ENCODE measurements around the gene MCM5. TPM values are rescaled to one million over a fixed set of nuclear protein-coding genes. Genes with fewer than 3 reads are reported as not detected.

MCM5 gene
- total and polyA plus RNA-seq, 2 experiments from 2014 or later, result 288 to 325 TPM

DNA sequence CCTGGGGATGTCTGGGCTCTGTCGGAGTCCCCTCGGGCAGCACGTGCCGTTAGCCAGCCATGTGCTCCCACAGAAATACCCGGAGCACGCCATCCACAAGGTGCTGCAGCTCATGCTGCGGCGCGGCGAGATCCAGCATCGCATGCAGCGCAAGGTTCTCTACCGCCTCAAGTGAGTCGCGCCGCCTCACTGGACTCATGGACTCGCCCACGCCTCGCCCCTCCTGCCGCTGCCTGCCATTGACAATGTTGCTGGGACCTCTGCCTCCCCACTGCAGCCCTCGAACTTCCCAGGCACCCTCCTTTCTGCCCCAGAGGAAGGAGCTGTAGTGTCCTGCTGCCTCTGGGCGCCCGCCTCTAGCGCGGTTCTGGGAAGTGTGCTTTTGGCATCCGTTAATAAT, 24.1 kb downstream of the MCM5 start (continued):
- no peak for TF ChIP-seq EZH2 (IDR thresholded peaks at IDR 0.05; ENCODE audit: low read depth, unreplicated experiment)

GRCh38 chr22:35424761-35425160, 24.8 kb downstream of the MCM5 start:
- TF ChIP-seq, protein P1, sequence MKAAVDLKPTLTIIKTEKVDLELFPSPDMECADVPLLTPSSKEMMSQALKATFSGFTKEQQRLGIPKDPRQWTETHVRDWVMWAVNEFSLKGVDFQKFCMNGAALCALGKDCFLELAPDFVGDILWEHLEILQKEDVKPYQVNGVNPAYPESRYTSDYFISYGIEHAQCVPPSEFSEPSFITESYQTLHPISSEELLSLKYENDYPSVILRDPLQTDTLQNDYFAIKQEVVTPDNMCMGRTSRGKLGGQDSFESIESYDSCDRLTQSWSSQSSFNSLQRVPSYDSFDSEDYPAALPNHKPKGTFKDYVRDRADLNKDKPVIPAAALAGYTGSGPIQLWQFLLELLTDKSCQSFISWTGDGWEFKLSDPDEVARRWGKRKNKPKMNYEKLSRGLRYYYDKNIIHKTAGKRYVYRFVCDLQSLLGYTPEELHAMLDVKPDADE (IDR thresholded peaks at IDR 0.05), result no peak
- TF ChIP-seq, protein P2, sequence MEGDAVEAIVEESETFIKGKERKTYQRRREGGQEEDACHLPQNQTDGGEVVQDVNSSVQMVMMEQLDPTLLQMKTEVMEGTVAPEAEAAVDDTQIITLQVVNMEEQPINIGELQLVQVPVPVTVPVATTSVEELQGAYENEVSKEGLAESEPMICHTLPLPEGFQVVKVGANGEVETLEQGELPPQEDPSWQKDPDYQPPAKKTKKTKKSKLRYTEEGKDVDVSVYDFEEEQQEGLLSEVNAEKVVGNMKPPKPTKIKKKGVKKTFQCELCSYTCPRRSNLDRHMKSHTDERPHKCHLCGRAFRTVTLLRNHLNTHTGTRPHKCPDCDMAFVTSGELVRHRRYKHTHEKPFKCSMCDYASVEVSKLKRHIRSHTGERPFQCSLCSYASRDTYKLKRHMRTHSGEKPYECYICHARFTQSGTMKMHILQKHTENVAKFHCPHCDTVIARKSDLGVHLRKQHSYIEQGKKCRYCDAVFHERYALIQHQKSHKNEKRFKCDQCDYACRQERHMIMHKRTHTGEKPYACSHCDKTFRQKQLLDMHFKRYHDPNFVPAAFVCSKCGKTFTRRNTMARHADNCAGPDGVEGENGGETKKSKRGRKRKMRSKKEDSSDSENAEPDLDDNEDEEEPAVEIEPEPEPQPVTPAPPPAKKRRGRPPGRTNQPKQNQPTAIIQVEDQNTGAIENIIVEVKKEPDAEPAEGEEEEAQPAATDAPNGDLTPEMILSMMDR (conservative IDR thresholded peaks at IDR 0.05; ENCODE audit: low read depth in 2 of 2), result no peak
- TF ChIP-seq, protein P3, sequence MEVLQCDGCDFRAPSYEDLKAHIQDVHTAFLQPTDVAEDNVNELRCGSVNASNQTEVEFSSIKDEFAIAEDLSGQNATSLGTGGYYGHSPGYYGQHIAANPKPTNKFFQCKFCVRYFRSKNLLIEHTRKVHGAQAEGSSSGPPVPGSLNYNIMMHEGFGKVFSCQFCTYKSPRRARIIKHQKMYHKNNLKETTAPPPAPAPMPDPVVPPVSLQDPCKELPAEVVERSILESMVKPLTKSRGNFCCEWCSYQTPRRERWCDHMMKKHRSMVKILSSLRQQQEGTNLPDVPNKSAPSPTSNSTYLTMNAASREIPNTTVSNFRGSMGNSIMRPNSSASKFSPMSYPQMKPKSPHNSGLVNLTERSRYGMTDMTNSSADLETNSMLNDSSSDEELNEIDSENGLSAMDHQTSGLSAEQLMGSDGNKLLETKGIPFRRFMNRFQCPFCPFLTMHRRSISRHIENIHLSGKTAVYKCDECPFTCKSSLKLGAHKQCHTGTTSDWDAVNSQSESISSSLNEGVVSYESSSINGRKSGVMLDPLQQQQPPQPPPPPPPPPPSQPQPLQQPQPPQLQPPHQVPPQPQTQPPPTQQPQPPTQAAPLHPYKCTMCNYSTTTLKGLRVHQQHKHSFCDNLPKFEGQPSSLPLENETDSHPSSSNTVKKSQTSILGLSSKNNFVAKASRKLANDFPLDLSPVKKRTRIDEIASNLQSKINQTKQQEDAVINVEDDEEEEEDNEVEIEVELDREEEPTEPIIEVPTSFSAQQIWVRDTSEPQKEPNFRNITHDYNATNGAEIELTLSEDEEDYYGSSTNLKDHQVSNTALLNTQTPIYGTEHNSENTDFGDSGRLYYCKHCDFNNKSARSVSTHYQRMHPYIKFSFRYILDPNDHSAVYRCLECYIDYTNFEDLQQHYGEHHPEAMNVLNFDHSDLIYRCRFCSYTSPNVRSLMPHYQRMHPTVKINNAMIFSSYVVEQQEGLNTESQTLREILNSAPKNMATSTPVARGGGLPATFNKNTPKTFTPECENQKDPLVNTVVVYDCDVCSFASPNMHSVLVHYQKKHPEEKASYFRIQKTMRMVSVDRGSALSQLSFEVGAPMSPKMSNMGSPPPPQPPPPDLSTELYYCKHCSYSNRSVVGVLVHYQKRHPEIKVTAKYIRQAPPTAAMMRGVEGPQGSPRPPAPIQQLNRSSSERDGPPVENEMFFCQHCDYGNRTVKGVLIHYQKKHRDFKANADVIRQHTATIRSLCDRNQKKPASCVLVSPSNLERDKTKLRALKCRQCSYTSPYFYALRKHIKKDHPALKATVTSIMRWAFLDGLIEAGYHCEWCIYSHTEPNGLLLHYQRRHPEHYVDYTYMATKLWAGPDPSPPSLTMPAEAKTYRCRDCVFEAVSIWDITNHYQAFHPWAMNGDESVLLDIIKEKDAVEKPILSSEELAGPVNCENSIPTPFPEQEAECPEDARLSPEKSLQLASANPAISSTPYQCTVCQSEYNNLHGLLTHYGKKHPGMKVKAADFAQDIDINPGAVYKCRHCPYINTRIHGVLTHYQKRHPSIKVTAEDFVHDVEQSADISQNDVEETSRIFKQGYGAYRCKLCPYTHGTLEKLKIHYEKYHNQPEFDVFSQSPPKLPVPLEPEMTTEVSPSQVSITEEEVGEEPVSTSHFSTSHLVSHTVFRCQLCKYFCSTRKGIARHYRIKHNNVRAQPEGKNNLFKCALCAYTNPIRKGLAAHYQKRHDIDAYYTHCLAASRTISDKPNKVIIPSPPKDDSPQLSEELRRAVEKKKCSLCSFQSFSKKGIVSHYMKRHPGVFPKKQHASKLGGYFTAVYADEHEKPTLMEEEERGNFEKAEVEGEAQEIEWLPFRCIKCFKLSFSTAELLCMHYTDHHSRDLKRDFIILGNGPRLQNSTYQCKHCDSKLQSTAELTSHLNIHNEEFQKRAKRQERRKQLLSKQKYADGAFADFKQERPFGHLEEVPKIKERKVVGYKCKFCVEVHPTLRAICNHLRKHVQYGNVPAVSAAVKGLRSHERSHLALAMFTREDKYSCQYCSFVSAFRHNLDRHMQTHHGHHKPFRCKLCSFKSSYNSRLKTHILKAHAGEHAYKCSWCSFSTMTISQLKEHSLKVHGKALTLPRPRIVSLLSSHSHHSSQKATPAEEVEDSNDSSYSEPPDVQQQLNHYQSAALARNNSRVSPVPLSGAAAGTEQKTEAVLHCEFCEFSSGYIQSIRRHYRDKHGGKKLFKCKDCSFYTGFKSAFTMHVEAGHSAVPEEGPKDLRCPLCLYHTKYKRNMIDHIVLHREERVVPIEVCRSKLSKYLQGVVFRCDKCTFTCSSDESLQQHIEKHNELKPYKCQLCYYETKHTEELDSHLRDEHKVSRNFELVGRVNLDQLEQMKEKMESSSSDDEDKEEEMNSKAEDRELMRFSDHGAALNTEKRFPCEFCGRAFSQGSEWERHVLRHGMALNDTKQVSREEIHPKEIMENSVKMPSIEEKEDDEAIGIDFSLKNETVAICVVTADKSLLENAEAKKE (CRISPR knock-in tag; IDR thresholded peaks at IDR 0.05), result no peak
- TF ChIP-seq CREB1 (CRISPR knock-in tag; IDR thresholded peaks at IDR 0.05; ENCODE audit: low read depth) (no peak), STAT1 (IDR thresholded peaks at IDR 0.05; ENCODE audit: unreplicated experiment) (no peak)
- no peak overlapping the region for H2AFZ ChIP-seq
- H3K36me3 ChIP-seq (ENCODE audit: insufficient read depth), result peaks cover 60% of the 10 kb centered on the region
- H3K27ac ChIP-seq (ENCODE audit: low read depth), result peak overlapping the region; percentile 74; the same call in 1 of the 2 replicates
- no peak overlapping the region for H3K4me3 ChIP-seq
- H3K4me1 ChIP-seq (ENCODE audit: insufficient read depth), result peaks cover 18% of the 10 kb centered on the region
- Mint-ChIP-seq H3K27me3 (ENCODE audit: insufficient read depth, low read depth, poor library complexity) (peaks cover 12% of the 10 kb centered on the region), H3K9me3 (no peaks in the 10 kb centered on the region), H3K27ac (peak overlapping the region; percentile 34; the same call in 1 of the 2 replicates), H3K4me1 (peaks cover 40% of the 10 kb centered on the region), H3K36me3 (ENCODE audit: low read depth) (peaks cover 88% of the 10 kb centered on the region), H3K4me3 (no peak overlapping the region)
- no peak overlapping the region for H3K4me2 ChIP-seq
- no peaks in the 10 kb centered on the region for H3K9me2 ChIP-seq (ENCODE audit: insufficient read depth)
- no peaks in the 10 kb centered on the region for H3K27me3 ChIP-seq (ENCODE audit: insufficient read depth)
- DNase-seq (ENCODE audit: low spot score) (no peak), ATAC-seq (no peak)
- H4K20me1 ChIP-seq (replicated peaks; ENCODE audit: insufficient read depth), result peaks cover 35% of the 10 kb centered on the region
- H3F3A ChIP-seq (replicated peaks; ENCODE audit: low read depth), result peaks cover 57% of the 10 kb centered on the region; the same call in 1 of the 2 replicates
- H3K79me2 ChIP-seq (replicated peaks; ENCODE audit: insufficient read depth), result peaks cover 21% of the 10 kb centered on the region; the same call in 1 of the 2 replicates

Measured in GM23338 (cell line).